NCI-H69 (cell line): ENCODE measurements around the gene NINJ1.

Source experiments
- DNase-seq: peaks from one replicate; lab custom pipeline; 2025; lab: John Stamatoyannopoulos, UW

NINJ1 gene

DNA sequence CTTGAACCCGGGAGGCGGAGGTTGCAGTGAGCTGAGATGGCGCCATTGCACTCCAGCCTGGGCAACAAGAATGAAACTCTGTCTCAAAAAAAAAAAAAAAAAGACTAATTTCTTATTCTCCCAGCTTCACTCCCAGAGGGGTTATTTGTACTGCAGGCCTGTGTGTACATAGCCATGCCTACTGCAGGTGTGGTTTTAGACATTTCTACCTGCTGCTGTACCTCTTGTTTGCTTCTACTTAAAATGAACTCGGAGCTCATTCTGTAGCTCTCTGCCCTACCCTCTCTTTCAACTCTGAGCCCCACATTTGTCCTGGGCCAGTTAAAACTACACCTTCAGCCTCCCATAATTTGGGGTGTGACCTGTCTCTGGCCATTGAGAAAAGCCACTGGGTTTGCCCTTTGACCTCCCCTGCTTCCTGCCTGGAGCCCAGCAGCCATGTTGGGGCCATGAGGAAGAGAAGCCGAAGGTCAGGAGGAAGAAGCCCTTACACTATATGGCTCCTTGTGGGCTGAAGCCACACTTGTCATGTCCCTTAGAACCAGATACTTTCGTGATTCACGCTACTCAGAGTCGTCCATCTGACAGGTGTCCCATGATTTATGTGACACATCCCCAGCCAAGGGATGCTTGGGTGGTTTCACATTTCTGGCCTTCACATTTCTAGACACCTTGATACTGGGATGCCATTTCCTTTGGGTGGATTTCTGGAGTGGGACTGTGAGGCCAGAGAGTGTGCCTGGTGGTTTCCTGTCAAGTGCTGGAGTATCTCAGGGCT is 47.4 kb downstream of the NINJ1 start:
- DNase-seq = peak; percentile 7

GRCh38 chr9:93085676-93086075 is 48.4 kb downstream of the NINJ1 start:
- DNase-seq = no peak

GRCh38 chr9:93084471-93084881 is 49.6 kb downstream of the NINJ1 start:
- no peak for DNase-seq

- DNase-seq = no peak
Measured at GRCh38 chr9:93083592-93084470, 50.2 kb downstream of the NINJ1 start.

DNA sequence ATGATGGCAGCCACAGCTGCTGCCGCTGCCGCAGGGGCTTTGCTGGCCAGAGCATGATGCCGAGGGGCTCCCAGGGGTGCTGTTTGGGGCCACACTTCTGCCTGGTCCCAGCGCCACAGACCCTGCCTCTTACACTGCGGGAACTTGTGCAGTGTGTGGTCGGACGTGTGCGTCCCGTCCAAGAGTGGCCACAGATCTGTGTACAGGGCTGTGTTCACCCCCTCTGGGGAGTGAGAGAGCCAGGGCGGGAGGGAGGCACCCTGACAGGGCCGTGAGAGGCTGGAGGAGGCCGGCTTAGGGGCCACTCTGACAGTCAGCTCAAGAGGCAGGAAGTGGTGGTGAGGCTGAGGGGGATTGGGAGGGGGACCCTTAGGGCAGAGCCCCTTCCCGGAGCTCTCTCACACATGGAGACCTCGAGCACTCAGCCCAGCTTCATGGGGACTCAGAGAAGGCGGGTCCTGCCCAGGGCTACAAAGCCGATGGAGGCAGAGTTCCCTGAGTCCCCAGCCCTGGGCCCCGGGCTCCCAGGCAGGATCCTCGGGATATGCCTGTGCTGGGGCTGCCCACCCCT is 51.1 kb downstream of the NINJ1 start:
- DNase-seq = no peak

GRCh38 chr9:93081931-93082330 is 52.1 kb downstream of the NINJ1 start:
- no peak for DNase-seq

GRCh38 chr9:93081081-93081529 is 52.9 kb downstream of the NINJ1 start:
- no peak for DNase-seq

GRCh38 chr9:93080406-93080805 is 53.6 kb downstream of the NINJ1 start:
- DNase-seq = no peak

DNA sequence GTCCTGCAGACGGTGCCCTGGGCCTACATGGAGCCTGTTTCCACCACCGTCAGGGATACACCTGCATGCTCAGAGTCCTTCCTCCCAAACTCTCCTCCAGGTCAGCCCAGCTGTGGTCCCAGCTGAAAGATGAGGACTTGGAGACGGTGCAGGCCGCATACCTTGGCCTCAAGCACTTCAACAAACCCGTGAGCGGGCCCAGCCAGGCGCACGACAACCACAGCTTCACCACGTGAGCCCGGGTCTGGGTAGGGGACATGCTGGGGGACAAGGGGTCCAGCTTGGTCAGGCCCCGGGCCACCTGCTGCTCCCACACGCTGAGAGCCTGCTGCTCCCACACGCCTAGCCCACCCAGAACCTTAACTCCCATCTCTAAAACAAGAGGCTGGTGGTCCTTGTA is 54.7 kb downstream of the NINJ1 start:
- no peak for DNase-seq

DNA sequence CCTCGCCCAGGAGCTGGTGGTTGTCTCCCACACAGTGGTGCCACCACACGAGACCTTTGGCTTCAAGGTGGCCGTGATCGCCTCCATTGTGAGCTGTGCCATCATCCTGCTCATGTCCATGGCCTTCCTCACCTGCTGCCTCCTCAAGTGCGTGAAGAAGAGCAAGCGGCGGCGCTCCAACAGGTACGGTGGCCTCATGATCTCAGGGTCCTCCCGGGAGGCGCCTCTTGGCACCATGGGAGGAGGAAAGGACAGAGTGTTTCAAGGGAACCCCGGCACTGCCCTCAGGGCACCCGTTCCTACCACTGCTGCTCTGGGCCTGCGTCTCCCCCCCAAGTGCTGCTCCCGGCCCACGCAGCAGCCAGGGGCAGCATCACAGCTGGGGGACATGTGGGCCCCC is 56.2 kb downstream of the NINJ1 start:
- DNase-seq = no peak

- DNase-seq = no peak
Measured at GRCh38 chr9:93077367-93077766, 56.7 kb downstream of the NINJ1 start.

- DNase-seq = no peak
Measured at GRCh38 chr9:93076792-93077128, 57.3 kb downstream of the NINJ1 start.

DNA sequence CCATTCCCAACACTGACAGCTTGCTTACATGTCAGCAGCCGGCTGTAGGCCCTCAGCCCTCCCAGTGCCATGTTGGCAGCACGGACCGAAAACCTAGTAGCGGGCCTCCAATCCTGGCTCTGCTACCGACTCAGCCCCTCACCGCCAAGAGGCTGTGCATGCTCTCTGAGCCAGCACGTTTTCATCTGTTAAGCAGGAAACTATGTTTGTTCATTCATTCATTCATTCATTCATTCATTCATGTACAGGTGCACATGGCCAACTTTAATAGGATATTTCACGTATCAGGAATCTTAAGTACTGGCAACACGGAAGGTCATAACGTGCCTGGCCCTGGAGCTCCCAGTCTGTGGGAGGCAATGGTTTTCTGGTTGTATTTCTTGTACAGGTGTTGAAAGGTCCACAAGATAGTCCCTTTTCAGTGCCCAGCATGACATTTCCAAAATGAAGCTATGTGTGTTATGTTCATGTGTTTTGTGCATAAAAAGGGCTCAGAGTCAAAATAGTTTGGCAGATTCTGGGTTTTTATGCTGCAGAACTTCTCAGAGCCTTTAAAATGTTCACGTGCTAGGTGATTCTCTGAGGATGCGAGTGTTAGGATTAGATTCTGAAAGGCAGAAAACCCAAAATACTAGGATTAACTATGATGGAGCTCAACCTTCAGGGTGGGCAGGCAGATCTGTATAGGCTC is 57.8 kb downstream of the NINJ1 start:
- no peak for DNase-seq

DNA sequence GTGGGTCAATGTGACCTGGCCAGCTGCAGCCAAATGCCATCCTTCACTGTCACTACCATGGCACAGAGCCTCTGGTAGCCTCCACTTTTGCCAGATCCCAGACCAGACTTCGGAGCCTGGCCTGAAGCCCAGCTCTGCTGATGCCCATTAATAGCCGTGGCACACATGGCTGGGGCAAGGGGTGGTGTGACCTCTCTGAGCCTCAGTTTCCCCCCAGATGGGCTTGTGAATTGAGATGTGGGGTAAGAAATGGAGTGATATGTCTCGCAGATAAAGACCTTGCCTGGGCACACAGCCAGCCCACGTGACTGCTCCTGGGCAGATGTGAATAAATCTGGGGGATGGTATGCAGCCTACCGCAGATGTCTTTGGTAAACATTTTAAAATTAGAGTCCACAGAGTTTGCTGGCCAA is 61.7 kb downstream of the NINJ1 start:
- DNase-seq = peak; percentile 76
